Heart right ventricle (tissue), 16 donors: ENCODE measurements around the gene NOSIP. TPM values are rescaled to one million over a fixed set of nuclear protein-coding genes. Genes with fewer than 3 reads are reported as not detected.
A peak's percentile ranks its signal among the peaks of the same experiment; 100 is the strongest.

Source experiments
- ATAC-seq, 8 donors: fragments of 200-7000 bp; cut with Tn5 transposase; one replicate each; pipeline ENCODE4 v1.9.1; 2020; ENCODE audit warnings: mild to moderate bottlenecking in 8 of 8, moderate library complexity in 8 of 8, moderate number of reproducible peaks in 1 of 8
- DNase-seq, 2 donors: peaks; one replicate each; pipeline ENCODE4 v3.0.0-alpha.2; 2020
- H3K27ac ChIP-seq, 10 donors: fragments of 200-600 bp; sonication (generic) in 2 of 10; one replicate each; pipeline versions ENCODE4 v1.5.0 to v1.8.0; 2020 to 2022; ENCODE audit warnings: mild to moderate bottlenecking in 3 of 10
- H3K27me3 ChIP-seq, 7 donors: fragments of 200-600 bp; one replicate each; pipeline ENCODE4 v1.8.0; 2021 to 2022; ENCODE audit warnings: mild to moderate bottlenecking in 2 of 7
- H3K36me3 ChIP-seq, 9 donors: fragments of 200-600 bp; sonication (generic) in 1 of 9; one replicate each; pipeline versions ENCODE4 v1.5.0 to v1.8.0; 2020 to 2022; ENCODE audit warnings: mild to moderate bottlenecking in 2 of 9
- H3K4me1 ChIP-seq, 9 donors: fragments of 200-600 bp; sonication (generic) in 1 of 9; one replicate each; pipeline versions ENCODE4 v1.5.0 to v1.8.0; 2020 to 2022; ENCODE audit warnings: mild to moderate bottlenecking in 4 of 9
- H3K4me3 ChIP-seq, 10 donors: fragments of 200-600 bp; sonication (generic) in 2 of 10; one replicate each; pipeline versions ENCODE4 v1.5.0 to v1.8.0; 2020 to 2022; ENCODE audit warnings: mild to moderate bottlenecking in 7 of 10, moderate library complexity in 2 of 10
- H3K9me3 ChIP-seq, 11 donors: fragments of 200-600 bp in 10 of 11; sonication (generic) in 2 of 11; one replicate each; pipeline versions ENCODE4 v1.5.0 to v1.8.0; 2013 to 2022; ENCODE audit warnings: mild to moderate bottlenecking in 2 of 11, control low read depth in 1 of 11, moderate library complexity in 1 of 11
- WGBS, 2 donors: extraction: QIAGEN DNeasy Blood & Tissue Kit; methylation state at CpG; one replicate each; pipeline ENCODE4 v1.1.7; 2013; ENCODE audit warnings: inconsistent platforms in 1 of 2; 5-methylcytosine and 5-hydroxymethylcytosine counted together
- intact Hi-C, 10 donors: fragments of 100-400 bp; cut with DNase I; formaldehyde crosslinking; loops; one replicate each; pipeline versions ENCODE4 v1.11.1 to v1.14.2; 2022
- polyA plus RNA-seq, 2 donors: library from polyadenylated mRNA; stranded (reverse); fragments of 200-250 nt; gene quantifications; one replicate each; pipeline ENCODE4 v1.2.3, GENCODE V29; 2013
- total RNA-seq, 10 donors: library from RNA; stranded (reverse); fragmentation: NEBNext Ultra II Directional in 3 of 10; extraction: Animal tissue kit (Norgen Biotek cat#: 25700) in 3 of 10; gene quantifications; one replicate each; pipeline versions ENCODE4 v1.2.1 to v1.2.4, GENCODE V29; 2021 to 2023
- TF ChIP-seq, protein P1 (sequence below), 9 donors: fragments of 200-600 bp; sonication (generic) in 2 of 9; IDR thresholded peaks; one replicate each; pipeline versions ENCODE4 v1.5.0 to v1.8.0; 2021 to 2022; ENCODE audit warnings: antibody characterized with exemption in 9 of 9, mild to moderate bottlenecking in 5 of 9, moderate library complexity in 1 of 9
- donor health status: Arrhythmogenic right ventricular cardiomyopathy.
- donor health status: ischemic (EF 13 %, LVEDD 7.1; RV severe dilation, severe dysfunction).
- donor health status: healthy with polysubstance abuse.
- donor health status: DM: no; HTN: yes; CAD: no.
- donor health status: DM: no; HTN: no; CAD: no.
- donor health status: ischemic (EF 25% LVEDD 6.9; RV normal size, moderate dysfunction).
- donor health status: ischemic (EF 25% LVEDD 5.7; RV mildly dilated, moderate dysfunction).
- donor health status: healthy.
- donor health status: DM: yes; HTN: yes; CAD: no.
- donor health status: Ischemic cardiomyopathy.
- donor health status: ischemic (EF 35%, LVEDD 5.7; RV mildly dilated, moderate dysfunction).
- donor health status: nonischemic (EF 11% LVEDD 7.7; RV severe dilation, severe dysfunction).
- donor health status: DM: yes; HTN: yes; CAD: no.
- donor health status: PGD.
- donor health status: ischemic (EF 29% LVEDD 5.4; RV normal size, mild dysfunction).
- donor health status: nonischemic (EF 23%, LVEDD 6.1; RV moderate dilation, normal function).

Gene NOSIP
- total and polyA plus RNA-seq, 12 donors, result 38.0 to 120 (median 46.6) TPM

DNA sequence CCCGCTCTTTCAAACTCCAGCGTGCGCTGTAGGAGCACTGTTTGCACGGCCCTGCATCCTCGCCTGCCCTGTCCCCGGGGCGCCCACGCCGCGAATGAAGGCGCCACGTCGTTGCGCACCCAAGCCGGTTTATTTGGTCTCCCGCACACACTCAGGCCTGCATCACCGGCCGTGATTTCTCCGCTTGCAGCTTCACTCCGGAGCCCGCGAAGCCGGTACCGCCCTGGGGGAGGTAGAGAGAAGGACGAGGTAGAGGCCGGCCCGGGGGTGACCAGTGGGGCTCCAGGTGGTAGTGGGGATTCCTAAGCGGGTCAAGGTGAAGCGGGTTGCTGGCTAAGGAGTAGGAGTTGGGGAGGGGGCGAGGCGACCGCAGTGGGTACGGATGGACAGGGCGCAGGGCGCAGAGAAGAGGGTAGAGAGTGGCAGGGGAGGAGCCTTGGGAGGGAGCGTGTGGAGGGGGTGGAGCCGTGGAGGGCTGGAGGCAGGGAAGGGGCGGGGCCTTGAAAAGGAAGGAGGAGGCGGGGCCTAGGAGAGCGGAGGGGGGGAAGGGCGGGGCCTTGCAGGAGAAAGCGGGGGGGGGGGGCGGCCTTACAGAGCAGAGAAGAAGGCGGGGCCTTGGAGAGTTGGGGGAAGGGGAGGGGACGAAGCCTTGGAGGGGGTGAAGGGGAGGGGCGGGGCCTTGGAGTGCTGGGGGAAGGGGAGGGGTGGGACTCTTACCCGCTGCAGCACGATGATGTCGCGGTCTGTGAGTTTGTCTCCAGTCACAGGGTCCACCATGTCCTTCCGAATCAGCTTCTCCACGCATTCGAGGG lies 24.6 kb downstream of the NOSIP start:
- peaks cover 0 to 72% (median 50%) of the 10 kb centered on the region in 9 donors for H3K36me3 ChIP-seq
- H3K9me3 ChIP-seq, result no peaks in the 10 kb centered on the region
- peaks cover 0 to 54% (median 3%) of the 10 kb centered on the region in 9 donors for H3K4me1 ChIP-seq
- DNase-seq (peak in 1 of 2 donors; percentile 47), ATAC-seq (peak in 7 of 8 donors; percentile 26 to 54 (median 36))
- 88 to 89% methylated on average over 45 to 51 of the region's 53 CpGs for WGBS, 2 donors
- peak overlapping the region in 4 of 10 donors; percentile 15 to 70 (median 40) for H3K27ac ChIP-seq
- intact Hi-C loops, result no loop called here
- TF ChIP-seq, protein P1, sequence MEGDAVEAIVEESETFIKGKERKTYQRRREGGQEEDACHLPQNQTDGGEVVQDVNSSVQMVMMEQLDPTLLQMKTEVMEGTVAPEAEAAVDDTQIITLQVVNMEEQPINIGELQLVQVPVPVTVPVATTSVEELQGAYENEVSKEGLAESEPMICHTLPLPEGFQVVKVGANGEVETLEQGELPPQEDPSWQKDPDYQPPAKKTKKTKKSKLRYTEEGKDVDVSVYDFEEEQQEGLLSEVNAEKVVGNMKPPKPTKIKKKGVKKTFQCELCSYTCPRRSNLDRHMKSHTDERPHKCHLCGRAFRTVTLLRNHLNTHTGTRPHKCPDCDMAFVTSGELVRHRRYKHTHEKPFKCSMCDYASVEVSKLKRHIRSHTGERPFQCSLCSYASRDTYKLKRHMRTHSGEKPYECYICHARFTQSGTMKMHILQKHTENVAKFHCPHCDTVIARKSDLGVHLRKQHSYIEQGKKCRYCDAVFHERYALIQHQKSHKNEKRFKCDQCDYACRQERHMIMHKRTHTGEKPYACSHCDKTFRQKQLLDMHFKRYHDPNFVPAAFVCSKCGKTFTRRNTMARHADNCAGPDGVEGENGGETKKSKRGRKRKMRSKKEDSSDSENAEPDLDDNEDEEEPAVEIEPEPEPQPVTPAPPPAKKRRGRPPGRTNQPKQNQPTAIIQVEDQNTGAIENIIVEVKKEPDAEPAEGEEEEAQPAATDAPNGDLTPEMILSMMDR (IDR thresholded peaks at IDR 0.05), result no peak
- H3K4me3 ChIP-seq, result no peak overlapping the region
- no peaks in the 10 kb centered on the region for H3K27me3 ChIP-seq

DNA sequence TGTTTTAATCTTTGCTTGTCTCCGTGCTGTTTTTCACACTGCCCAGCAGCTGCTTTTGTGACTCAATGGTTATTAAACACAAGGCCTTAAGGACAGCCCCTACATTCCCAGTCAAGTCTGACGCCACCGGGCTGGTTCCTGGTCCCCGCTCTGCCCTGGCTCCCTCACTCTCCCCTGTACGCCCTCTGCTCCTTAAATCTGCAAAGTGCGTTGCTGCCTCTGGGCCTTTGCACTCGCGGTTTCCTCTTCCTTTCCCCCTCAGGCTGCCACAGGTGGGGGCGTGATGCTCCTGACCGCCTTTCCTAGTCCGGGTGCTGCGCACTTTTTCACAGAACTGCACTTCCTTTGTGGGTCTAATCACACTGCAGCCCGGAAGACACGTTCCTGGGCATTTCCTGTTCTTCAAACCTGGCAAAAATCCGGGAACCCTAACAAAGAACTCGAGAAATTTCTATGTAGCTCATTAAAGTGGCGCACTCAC lies 25.6 kb downstream of the NOSIP start:
- peaks cover 0 to 74% (median 43%) of the 10 kb centered on the region in 9 donors for H3K36me3 ChIP-seq
- H3K27ac ChIP-seq, result peak overlapping the region in 8 of 10 donors; percentile 27 to 76 (median 50)
- DNase-seq, result peak; percentile 38 to 40
- H3K4me1 ChIP-seq, result peaks cover 0 to 46% (median 3%) of the 10 kb centered on the region in 9 donors
- TF ChIP-seq, protein P1 (IDR thresholded peaks at IDR 0.05), result no peak
- no peak overlapping the region for H3K4me3 ChIP-seq
- H3K9me3 ChIP-seq, result no peaks in the 10 kb centered on the region
- intact Hi-C loops, result no loop called here
- peak; percentile 22 to 68 (median 47) for ATAC-seq
- no peaks in the 10 kb centered on the region for H3K27me3 ChIP-seq
- WGBS, 2 donors, result 68 to 72% methylated on average over 17 of the region's 17 CpGs

DNA sequence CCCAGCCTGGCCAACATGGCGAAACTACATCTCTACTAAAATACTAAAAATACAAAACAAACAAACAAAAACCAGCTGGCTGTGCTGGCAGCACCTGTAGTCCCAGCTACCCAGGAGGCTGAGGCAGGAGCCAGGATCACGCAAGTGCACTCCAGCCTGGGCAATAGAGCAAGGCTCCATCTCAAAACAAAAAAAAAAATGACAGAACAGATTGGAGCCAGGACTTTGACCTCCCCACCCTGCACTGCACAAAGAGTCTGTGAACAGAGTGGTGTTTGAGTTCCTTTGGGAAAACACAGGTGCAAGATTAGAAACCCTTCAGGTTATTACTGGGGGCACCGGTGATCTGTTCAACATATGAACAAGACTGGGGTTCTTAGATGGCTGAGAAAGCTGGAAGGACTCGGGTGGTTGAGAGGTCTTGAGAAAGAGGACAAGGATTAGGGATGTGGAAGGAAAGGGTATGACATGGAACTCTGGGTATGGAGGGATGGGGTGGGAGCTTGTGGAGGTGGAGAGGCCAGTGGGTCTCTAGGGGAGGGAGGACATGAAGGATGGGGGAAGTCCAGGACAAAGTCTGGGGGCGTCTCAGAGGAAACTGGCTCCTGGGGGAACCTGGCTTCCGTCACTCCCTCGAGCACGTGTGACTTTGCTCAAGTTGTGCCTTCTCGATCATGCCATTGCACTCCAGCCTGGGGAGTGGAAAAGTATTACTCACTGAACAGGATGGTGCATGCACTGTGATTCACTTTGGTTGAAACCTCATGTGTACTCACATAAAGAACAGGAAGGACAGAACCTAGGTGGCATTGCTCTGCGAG lies 26.7 kb downstream of the NOSIP start:
- WGBS, 2 donors, result 72 to 80% methylated on average over 10 of the region's 10 CpGs
- H3K36me3 ChIP-seq, result peaks cover 0 to 70% (median 32%) of the 10 kb centered on the region in 9 donors
- TF ChIP-seq, protein P1 (IDR thresholded peaks at IDR 0.05), result no peak
- no peak for DNase-seq
- H3K27me3 ChIP-seq, result no peaks in the 10 kb centered on the region
- H3K27ac ChIP-seq, result peak overlapping the region in 4 of 10 donors; percentile 34 to 76 (median 50)
- no peaks in the 10 kb centered on the region for H3K9me3 ChIP-seq
- no peak overlapping the region for H3K4me3 ChIP-seq
- H3K4me1 ChIP-seq, result peaks cover 0 to 46% (median 3%) of the 10 kb centered on the region in 9 donors
- peak in 1 of 8 donors; percentile 8 for ATAC-seq
- intact Hi-C loops, result no loop called here

DNA sequence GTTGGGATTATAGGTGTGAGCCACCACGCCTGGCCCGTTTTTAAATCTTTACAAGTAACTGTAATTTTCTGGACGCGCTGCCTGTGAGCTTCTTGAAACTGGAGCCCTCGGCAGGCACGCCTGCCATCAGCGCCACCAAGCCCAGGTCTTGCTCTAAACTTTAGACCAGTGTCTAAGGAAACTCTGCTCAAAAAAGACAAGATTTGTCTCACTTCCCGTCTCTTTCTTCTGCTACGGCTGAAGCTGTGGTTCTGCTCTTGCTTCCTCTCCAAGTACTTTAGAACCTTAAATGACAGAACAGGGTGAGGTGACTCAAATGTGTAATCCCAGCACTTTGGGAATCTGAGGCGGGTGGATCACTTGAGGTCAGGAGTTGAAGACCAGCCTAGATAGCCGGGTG lies 27.6 kb downstream of the NOSIP start:
- Histone ChIP-seq H3K4me3 (no peak overlapping the region), H3K9me3 (no peaks in the 10 kb centered on the region), H3K36me3 (peaks cover 0 to 61% (median 24%) of the 10 kb centered on the region in 9 donors), H3K27me3 (no peaks in the 10 kb centered on the region), H3K4me1 (peaks cover 0 to 46% (median 3%) of the 10 kb centered on the region in 9 donors), H3K27ac (peak overlapping the region in 2 of 10 donors; percentile 24 to 76)
- intact Hi-C loops, result no loop called here
- WGBS, 2 donors, result 87 to 90% methylated on average over 11 of the region's 11 CpGs
- DNase-seq (no peak), ATAC-seq (no peak)
- TF ChIP-seq, protein P1 (IDR thresholded peaks at IDR 0.05), result no peak
